PC-3 (cell line): ENCODE measurements around the gene CNTN4. TPM values are rescaled to one million over a fixed set of nuclear protein-coding genes. Genes with fewer than 3 reads are reported as not detected.

Source experiments
- ATAC-seq: fragments of 200-7000 bp; cut with Tn5 transposase; 2 replicates; pipeline ENCODE4 v1.9.1; 2020; ENCODE audit warnings: mild to moderate bottlenecking, moderate library complexity
- BruUV-seq: library from RNA; stranded (reverse); fragments of 400-500 nt; replicated peaks from 2 replicates; lab custom pipeline; 2021; lab: Mats Ljungman, UMichigan
- CTCF ChIA-PET: fragments of 300-600 bp; sonication (Branson Sonifier 250); formaldehyde crosslinking; loops from one replicate; lab custom pipeline; 2022; ENCODE audit warnings: antibody characterized with exemption; lab: Charles Lee
- POLR2A ChIA-PET: fragments of 300-600 bp; sonication (Branson Sonifier 250); formaldehyde crosslinking; loops from one replicate; lab custom pipeline; 2022; ENCODE audit warnings: antibody characterized with exemption; ENCODE audit not compliant: unreplicated experiment; lab: Charles Lee
- DNase-seq: peaks from one replicate; pipeline ENCODE4 v3.0.0-alpha.2; 2015
- H2AFZ ChIP-seq: fragments of 300-600 bp; sonication (generic); 2 replicates; pipeline ENCODE4 v1.6.0; 2016; ENCODE audit warnings: antibody characterized with exemption, low read length
- H3F3A ChIP-seq: fragments of 300-600 bp; sonication (generic); one replicate; pipeline ENCODE4 v1.6.0; 2017; ENCODE audit warnings: antibody characterized with exemption, low read length, control low read depth, mild to moderate bottlenecking; ENCODE audit not compliant: unreplicated experiment
- H3K27ac ChIP-seq: fragments of 300-600 bp; sonication (generic); 2 replicates; pipeline ENCODE4 v1.5.1; 2016; ENCODE audit warnings: mild to moderate bottlenecking, low read length
- H3K27me3 ChIP-seq: fragments of 300-600 bp; sonication (generic); 2 replicates; pipeline ENCODE4 v1.6.1; 2016; ENCODE audit warnings: low read length, mixed read lengths
- H3K36me3 ChIP-seq: fragments of 300-600 bp; sonication (generic); 2 replicates; pipeline ENCODE4 v1.6.1; 2016; ENCODE audit warnings: low read depth, mixed run types, low read length, mixed read lengths
- H3K4me1 ChIP-seq: fragments of 300-600 bp; sonication (generic); 2 replicates; pipeline ENCODE4 v1.5.1; 2016; ENCODE audit warnings: low read length; ENCODE audit not compliant: insufficient read depth
- H3K4me2 ChIP-seq: fragments of 300-600 bp; sonication (generic); 2 replicates; pipeline ENCODE4 v1.6.0; 2016; ENCODE audit warnings: low read length
- H3K4me3 ChIP-seq: fragments of 300-600 bp; sonication (generic); 2 replicates; pipeline ENCODE4 v1.5.1; 2016; ENCODE audit warnings: mild to moderate bottlenecking, low read length, mixed read lengths
- H3K79me2 ChIP-seq: fragments of 300-600 bp; sonication (generic); 2 replicates; pipeline ENCODE4 v1.6.1; 2017; ENCODE audit warnings: low read length, mixed read lengths
- H3K9ac ChIP-seq: fragments of 300-600 bp; sonication (generic); 2 replicates; pipeline ENCODE4 v1.6.0; 2016; ENCODE audit warnings: mild to moderate bottlenecking, low read length
- H3K9me2 ChIP-seq: fragments of 300-600 bp; sonication (generic); replicated peaks from 2 replicates; pipeline ENCODE4 v1.6.1; 2016; ENCODE audit warnings: mixed run types, low read length, mixed read lengths
- H3K9me3 ChIP-seq: fragments of 300-600 bp; sonication (generic); 2 replicates; pipeline ENCODE4 v1.6.1; 2016; ENCODE audit warnings: low read length, mixed read lengths
- H4K20me1 ChIP-seq: fragments of 300-600 bp; sonication (generic); 2 replicates; pipeline ENCODE4 v1.6.1; 2016; ENCODE audit warnings: low read length, mixed read lengths
- CTCF ChIP-seq: fragments of 300-600 bp; sonication (generic); conservative IDR thresholded peaks from 2 replicates; pipeline ENCODE4 v1.5.1; 2017; ENCODE audit warnings: antibody characterized with exemption, low read depth, mild to moderate bottlenecking, low read length
- EZH2 ChIP-seq: fragments of 300-600 bp; sonication (generic); IDR thresholded peaks from one replicate; pipeline ENCODE4 v1.6.1; 2017; ENCODE audit warnings: antibody characterized with exemption, mild to moderate bottlenecking, low read length; ENCODE audit not compliant: unreplicated experiment
- EZH2phosphoT487 ChIP-seq: fragments of 300-600 bp; sonication (generic); IDR thresholded peaks from 2 replicates; pipeline ENCODE4 v1.6.1; 2018; ENCODE audit warnings: mild to moderate bottlenecking, antibody characterized with exemption, low read length, borderline replicate concordance
- intact Hi-C: fragments of 100-400 bp; cut with micrococcal nuclease; formaldehyde crosslinking; loops from 2 replicates; pipeline ENCODE4 v1.9.0; 2023
- total RNA-seq: library from RNA; depleted of rRNA; stranded (reverse); fragments of >200 nt; gene quantifications from 2 replicates; pipeline ENCODE4 v1.2.3, GENCODE V29; 2014

Gene CNTN4
- total RNA-seq, 1 experiment from 2014 or later: not detected

- Histone ChIP-seq H3K27ac (no peak overlapping the region), H3K9me2 (no peaks in the 10 kb centered on the region), H3K27me3 (peaks cover 29% of the 10 kb centered on the region), H2AFZ (no peak overlapping the region), H3K79me2 (no peaks in the 10 kb centered on the region), H3K9me3 (no peaks in the 10 kb centered on the region), H3F3A (no peaks in the 10 kb centered on the region), H4K20me1 (no peaks in the 10 kb centered on the region), H3K4me1 (no peaks in the 10 kb centered on the region), H3K36me3 (no peaks in the 10 kb centered on the region), H3K4me3 (no peak overlapping the region), H3K4me2 (no peak overlapping the region), H3K9ac (no peak overlapping the region)
- BruUV-seq: no TSS peak
- POLR2A ChIA-PET: no interaction called here
- no peak for ATAC-seq
- CTCF ChIA-PET: no interaction called here
- DNase-seq: no peak
- TF ChIP-seq CTCF (no peak), EZH2 (no peak), EZH2phosphoT487 (no peak)
- intact Hi-C loops: no loop called here
These were observed 986.2 kb downstream of the CNTN4 start for GRCh38 chr3:3084890-3085289.

DNA sequence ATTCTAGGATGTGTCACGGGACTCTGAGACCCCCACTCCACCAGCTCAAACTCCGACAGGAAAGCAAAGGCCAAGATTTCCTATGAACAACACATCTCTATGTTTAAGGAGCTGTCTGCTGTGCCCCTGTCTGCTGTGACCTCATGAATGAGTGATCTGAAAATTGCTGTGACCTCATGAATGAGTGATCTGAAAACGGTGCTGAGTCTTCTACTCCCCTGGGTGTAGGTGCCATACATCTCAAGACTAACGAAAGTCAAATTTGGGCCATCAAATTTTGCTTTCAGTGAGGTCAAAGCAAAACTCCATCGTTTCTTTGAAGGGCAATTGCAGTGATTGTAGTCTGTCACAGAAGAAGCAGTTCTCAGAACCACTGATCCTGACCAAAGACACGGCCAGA, 987.1 kb downstream of the CNTN4 start:
- no peaks in the 10 kb centered on the region for H3K79me2 ChIP-seq
- H3K9me3 ChIP-seq: no peaks in the 10 kb centered on the region
- H3K36me3 ChIP-seq: no peaks in the 10 kb centered on the region
- ChIA-PET POLR2A (no interaction called here), CTCF (no interaction called here)
- H3F3A ChIP-seq: no peaks in the 10 kb centered on the region
- intact Hi-C loops: no loop called here
- no TSS peak for BruUV-seq
- no peak overlapping the region for H3K4me2 ChIP-seq
- H2AFZ ChIP-seq: no peak overlapping the region
- no peak overlapping the region for H3K4me3 ChIP-seq
- H3K9me2 ChIP-seq: no peaks in the 10 kb centered on the region
- no peaks in the 10 kb centered on the region for H3K4me1 ChIP-seq
- TF ChIP-seq EZH2phosphoT487 (no peak), EZH2 (no peak), CTCF (no peak)
- peaks cover 20% of the 10 kb centered on the region for H3K27me3 ChIP-seq
- no peak overlapping the region for H3K27ac ChIP-seq
- no peaks in the 10 kb centered on the region for H4K20me1 ChIP-seq
- no peak for ATAC-seq
- no peak for DNase-seq
- no peak overlapping the region for H3K9ac ChIP-seq

DNA sequence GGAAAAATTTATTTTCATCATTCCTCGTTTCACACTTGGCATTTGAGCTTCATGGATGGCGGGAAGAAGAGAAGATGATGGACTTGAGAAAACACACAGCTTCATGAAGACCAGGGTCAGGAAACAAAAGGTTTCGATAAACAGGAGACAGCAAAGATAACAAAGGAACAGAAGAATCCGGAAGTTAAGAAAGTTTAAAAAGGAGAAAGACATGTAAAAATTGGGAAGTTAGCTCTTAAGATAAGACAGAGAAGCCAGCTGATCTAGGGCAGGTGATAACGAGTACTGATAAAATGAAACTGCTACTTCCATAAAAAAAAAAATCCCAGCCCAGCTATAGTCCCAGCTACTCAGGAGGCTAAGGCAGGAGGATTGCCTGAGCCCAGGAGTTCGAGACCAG, 987.6 kb downstream of the CNTN4 start:
- H3K9ac ChIP-seq: no peak overlapping the region
- no TSS peak for BruUV-seq
- peaks cover 15% of the 10 kb centered on the region; the same call in 1 of the 2 replicates for H3K27me3 ChIP-seq
- H3K36me3 ChIP-seq: no peaks in the 10 kb centered on the region
- H3K4me3 ChIP-seq: no peak overlapping the region
- ATAC-seq (no peak), DNase-seq (no peak)
- H3K9me3 ChIP-seq: no peaks in the 10 kb centered on the region
- H3K9me2 ChIP-seq: no peaks in the 10 kb centered on the region
- intact Hi-C loops: no loop called here
- CTCF ChIA-PET: no interaction called here
- no peak overlapping the region for H3K4me2 ChIP-seq
- no peak overlapping the region for H3K27ac ChIP-seq
- H3K79me2 ChIP-seq: no peaks in the 10 kb centered on the region
- TF ChIP-seq CTCF: no peak
- no peak for TF ChIP-seq EZH2phosphoT487
- TF ChIP-seq EZH2: no peak
- no peak overlapping the region for H2AFZ ChIP-seq
- no peaks in the 10 kb centered on the region for H3K4me1 ChIP-seq
- H3F3A ChIP-seq: no peaks in the 10 kb centered on the region
- POLR2A ChIA-PET: no interaction called here
- no peaks in the 10 kb centered on the region for H4K20me1 ChIP-seq
